GM13976 (cell line): ENCODE results near the gene POMC.
"Not testable (repeated sequence)": the region's sequence is repeated elsewhere in the genome, so short reads cannot be mapped to it uniquely, and the experiment has no call there.

Source experiments
- DNase-seq: peaks from one replicate; pipeline ENCODE4 v3.0.0; 2012; ENCODE audit warnings: low spot score
- in situ Hi-C: fragments of 300-500 bp; cut with MboI; formaldehyde crosslinking; loops from one replicate; pipeline ENCODE4 v1.12.0; 2022; ENCODE audit warnings: low sequenced_read_pairs, mixed read lengths, inconsistent platforms; ENCODE audit not compliant: unreplicated experiment
- TF ChIP-seq, protein P1 (sequence below): IDR thresholded peaks from 2 replicates; pipeline ENCODE4 v1.5.1; 2012; ENCODE audit warnings: borderline replicate concordance, mild to moderate bottlenecking; ENCODE audit not compliant: insufficient read depth; ENCODE audit errors: extremely low read depth, missing control alignments, control extremely low read depth

Gene POMC

DNA sequence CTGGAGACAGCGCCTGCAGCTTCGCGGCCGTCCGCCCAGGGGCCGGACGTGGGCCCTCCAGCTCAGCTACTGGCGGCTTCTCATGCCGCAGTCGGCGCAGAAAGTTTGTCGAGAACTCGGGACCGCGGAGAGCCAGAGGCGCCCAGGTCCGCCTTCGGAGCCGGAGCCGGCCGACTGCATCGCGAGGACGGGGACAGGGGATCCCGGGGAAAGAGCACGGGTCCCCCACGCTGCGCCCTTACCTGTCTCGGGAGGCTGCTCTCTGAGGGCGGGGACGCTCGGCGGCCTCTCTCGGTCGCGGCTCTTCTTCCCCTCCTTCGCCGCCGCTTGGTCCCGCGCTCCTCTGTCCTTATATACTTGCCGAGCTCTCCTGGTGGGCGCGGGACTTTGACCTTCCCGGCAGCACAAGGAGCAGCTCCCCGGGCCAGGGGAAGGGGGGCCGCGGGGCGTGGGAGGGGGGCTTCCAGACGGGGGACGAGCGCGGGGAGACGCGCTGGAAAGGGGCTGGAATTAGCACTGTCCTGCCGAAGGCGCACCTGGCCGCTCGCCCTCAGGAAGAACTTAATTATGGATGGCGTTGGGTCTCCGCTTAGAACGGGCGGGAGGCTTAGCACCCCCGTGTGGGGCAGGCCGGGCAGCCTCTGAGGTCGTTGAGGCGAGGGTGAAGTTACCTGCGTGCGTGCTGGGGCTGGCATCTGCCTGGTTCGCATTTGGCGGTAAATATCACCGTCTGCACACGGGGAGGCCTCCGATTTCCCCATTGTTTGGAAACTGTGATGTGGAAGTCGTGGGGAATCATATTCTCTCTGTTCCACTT lies at the start of gene POMC:
POMC (minus strand) TSS at position 325 of the 817 bp plus-strand sequence. CDS start 3,808 bp downstream, outside the sequence.
- in situ Hi-C loops, result no loop called here
- TF ChIP-seq, protein P1, sequence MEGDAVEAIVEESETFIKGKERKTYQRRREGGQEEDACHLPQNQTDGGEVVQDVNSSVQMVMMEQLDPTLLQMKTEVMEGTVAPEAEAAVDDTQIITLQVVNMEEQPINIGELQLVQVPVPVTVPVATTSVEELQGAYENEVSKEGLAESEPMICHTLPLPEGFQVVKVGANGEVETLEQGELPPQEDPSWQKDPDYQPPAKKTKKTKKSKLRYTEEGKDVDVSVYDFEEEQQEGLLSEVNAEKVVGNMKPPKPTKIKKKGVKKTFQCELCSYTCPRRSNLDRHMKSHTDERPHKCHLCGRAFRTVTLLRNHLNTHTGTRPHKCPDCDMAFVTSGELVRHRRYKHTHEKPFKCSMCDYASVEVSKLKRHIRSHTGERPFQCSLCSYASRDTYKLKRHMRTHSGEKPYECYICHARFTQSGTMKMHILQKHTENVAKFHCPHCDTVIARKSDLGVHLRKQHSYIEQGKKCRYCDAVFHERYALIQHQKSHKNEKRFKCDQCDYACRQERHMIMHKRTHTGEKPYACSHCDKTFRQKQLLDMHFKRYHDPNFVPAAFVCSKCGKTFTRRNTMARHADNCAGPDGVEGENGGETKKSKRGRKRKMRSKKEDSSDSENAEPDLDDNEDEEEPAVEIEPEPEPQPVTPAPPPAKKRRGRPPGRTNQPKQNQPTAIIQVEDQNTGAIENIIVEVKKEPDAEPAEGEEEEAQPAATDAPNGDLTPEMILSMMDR, result no peak
- DNase-seq, result peak; percentile 74

DNA sequence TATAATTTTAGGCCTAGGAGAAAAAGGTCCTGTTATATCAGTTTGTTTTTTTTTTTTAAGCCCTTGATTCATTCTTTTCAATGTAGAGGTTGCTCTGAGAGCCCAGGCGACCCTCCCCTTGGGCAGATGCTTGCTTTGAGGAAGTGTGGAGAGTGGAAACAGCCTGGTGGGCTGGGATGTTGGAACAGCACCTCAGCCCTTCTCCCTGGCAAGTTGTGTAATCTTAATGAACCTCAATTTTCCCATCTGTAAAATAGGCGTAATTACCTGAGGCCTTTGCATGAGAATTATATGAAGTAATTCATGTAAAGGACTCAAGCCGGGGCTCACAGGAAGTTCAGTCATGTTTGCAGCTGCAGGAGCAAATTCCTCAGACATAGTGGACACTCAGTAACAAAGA lies 49.7 kb upstream of the POMC start:
- in situ Hi-C loops, result no loop called here
- TF ChIP-seq, protein P1, result no peak
- DNase-seq, result no peak

DNA sequence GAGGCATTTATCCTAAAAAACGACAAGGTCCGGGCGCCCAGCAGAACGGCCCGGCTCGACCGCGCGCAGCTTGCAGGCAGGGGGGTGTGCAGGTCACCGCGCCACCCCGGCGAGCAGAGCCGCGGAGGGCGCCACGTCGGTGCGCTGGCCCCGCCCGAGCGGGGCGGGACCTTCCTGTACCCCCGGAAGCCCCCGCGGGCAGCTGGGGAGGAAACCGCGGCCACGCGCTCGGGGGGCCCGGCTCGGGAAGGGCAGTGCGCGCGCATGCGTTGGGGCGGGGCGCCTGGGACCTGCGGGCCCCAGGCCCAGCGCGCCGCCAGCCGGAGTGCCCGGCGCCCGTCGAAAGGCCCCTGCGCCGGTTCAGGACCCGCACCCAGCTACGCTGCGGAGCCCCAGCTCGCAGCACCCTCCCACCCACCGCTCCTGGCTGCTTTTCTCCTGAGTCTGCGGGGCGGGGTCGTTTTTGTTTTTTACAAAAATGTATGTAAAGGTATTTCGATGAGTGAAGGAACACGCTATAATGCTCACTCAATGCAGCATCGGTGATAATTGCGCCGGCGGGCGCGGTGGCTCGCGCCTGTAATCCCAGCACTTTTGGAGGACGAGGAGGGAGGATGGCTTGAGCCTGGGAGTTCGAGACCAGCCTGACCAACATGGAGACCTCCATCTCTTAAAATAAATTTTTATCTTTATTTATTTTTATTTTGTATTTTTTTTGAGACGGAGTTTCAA lies 47.7 kb upstream of the POMC start:
- TF ChIP-seq, protein P1, result no peak
- DNase-seq, result peak; percentile 88
- in situ Hi-C loops, result no loop called here

DNA sequence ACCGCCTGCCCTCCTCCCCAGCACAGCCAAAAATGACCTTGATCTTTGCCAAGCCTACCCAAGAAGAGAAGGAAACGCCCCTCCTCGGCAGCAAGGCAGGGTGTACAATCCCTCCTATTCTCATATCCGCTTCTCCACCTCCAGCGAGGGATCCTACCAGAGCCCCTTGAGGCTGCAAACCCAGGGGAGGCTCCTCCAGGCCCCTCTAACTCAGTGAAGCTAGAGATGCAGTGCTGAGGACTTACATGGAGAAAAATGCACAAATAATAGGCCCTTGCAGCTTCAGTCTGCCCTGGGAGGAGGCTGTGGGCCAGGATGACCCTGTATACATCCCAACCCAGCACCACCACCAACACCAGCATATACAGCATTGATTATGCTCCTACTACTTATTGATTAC lies 46.9 kb upstream of the POMC start:
- no peak for DNase-seq
- in situ Hi-C loops, result no loop called here
- TF ChIP-seq, protein P1, result no peak

DNA sequence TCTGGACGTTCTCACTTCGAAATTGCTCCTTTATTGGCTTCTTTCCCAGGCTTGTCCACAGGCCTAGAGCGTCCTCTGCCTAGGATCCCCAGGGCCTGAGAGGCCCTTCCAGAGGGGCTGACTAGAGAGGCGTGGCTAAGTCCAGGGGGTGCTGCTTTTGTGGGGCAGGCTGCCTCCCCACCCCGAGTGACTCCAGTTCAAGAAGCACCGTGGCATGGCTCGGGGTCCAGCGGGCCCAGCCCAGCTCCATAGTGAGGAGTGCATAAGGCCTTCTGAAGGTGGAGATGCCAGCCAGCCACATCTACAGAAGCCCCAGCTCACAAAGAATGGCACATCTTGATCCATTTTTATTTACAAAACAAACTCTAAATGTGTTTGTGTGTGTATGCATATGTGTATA lies 44.8 kb upstream of the POMC start:
- in situ Hi-C loops, result no loop called here
- no peak for DNase-seq
- TF ChIP-seq, protein P1, result no peak

DNA sequence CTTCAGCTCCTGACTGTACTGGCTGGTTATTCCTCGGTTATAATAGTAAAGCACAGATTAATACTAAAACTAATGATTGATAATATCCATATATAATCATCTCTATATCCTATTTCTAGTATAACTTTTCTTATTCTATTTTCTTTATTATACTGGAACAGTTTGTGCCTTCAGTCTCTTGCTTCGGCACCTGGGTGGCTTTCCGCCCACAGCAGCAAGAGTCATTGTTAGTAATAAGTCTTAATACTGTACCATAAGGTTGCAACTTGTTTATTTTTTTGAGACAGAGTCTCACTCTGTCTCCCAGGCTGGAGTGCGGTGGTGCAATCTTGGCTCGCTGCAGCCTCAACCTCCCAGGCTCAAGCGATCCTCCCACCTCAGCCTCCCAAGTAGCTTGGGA lies 42.5 kb upstream of the POMC start:
- in situ Hi-C loops, DNase-seq: not testable (repeated sequence)

DNA sequence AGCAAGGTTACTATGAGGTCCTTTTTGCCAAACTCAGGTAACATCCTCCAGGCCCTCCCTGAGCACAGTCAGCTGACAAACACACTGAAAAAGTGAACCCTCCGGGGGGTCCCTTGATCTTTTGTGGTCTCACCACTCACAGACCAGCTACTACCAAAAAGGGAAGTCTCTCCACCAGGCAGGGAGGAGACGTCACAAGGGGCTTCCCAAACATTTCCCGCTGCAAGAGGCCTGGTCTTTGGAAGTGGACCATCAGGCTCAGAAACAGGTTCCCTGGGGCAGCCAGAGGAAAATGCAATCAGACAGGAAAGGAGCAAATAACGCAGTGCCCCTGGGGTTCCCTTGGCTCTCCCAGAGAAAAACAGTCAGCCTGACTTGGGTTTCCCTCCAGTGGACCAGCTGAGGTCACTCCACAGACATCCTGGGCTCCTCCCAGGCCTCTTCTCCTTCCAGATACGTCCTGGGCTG lies 38.7 kb upstream of the POMC start:
- TF ChIP-seq, protein P1, result no peak
- peak; percentile 47 for DNase-seq
- in situ Hi-C loops, result no loop called here
